HG03354 (cell line): ENCODE data around the gene CASR.

Experiments
- ATAC-seq: cut with Tn5 transposase; IDR thresholded peaks from one replicate; pipeline ENCODE4 v1.9.1; 2021; ENCODE audit warnings: mild to moderate bottlenecking; ENCODE audit not compliant: unreplicated experiment, poor library complexity, severe bottlenecking

CASR gene

DNA sequence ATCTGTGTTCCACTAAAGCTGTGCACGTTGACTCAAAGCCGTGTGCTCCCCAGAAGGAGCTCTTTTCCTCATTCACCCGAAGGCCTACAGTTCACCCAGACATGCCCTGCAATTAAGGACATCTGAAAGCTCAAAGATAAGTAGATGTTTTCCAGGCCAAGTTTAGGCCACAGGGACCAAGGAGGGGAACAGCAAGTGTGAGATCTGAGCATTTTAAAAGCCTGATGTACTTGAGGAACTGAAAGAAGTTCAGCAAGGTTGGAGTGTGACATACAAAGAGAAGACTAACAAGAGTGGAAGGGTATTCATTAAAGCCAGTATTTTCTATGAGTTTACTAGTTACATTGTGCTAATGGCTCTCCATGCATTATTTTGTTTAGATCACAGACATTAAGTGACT is 68.0 kb downstream of the CASR start:
- no peak for ATAC-seq

GRCh38 chr3:122253581-122253980 is 70.1 kb downstream of the CASR start:
- ATAC-seq: no peak

- ATAC-seq: peak; percentile 75
Observed at GRCh38 chr3:122255757-122256439, 72.4 kb downstream of the CASR start.

DNA sequence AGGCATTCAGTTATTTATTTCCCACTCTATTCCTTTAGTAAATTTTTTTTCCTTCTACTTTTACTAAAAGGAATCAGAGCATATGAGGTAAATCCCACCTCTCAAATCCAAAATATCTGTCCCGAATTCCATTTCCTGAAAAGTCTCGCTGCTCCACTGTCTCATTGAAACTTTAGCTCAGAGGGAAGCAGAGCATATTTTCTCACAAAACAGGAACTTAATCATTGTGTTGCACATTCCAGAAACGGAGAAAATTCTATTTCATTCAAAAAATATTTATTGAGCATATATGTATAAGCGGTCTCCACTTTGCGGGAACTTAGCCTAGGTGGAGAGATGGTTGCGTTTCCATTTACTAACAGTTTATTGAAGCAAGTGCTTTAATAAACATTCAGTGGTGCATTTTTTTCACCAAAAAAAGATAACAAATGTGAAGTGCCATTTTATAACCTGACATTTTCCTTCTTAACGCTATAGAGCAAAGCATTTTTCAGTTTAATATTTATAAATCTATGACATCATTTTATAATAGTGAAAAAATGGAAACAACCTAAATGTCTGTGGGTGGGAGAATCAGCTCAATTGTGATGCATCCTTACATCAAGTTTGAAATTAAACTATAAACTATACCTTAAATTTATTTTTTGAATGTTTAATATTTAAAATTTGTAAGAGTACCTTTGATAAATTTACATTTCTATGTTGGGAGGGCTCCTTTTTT is 74.3 kb downstream of the CASR start:
- ATAC-seq: no peak

DNA sequence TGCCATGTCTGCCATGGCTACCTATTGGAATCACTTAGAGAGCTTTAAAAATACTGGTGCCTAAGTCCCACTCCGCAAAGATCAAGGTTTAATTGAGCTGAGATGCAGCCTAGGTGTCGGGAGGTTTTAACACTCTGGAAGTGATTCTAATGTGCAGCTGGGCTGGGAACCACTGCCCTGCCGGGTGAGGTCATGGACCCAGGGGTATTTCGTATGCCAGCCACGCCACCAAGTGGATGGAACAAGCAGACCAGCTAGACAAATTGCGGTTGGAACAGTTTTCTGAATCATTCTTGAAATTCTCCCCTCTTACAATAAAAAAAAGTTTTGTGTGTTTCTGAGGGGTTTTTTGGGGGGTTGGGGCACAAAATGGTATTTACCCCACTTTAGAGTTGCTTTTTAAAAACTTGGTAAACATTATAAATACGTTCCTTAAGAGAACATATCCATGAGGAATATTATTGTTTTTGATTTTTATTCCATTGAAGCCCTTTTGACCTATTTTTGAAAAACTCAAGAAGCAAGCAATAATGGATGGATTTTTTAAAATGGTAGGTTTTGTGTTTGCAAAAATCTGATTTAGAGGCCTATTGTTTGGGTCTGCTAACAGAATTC is 75.4 kb downstream of the CASR start:
- peak; percentile 89 for ATAC-seq

DNA sequence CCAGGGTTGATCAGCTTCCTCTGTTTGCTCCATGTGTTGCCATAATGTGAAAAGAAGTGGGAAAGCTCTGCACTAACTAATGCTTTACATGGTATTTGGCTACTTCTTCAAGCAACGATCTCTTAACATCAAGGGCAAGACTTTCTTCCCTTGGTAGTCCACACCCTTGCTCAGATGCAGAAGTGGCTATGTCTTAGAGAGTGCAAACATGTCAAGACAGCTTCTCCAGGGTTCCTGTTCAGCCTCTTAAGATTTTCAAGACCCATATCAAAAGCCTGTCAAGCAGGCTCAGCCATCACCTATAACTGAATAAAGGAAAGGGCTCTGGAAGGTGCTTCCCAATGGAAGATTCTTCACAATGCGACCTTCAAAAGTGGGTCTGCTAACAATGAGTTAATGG is 76.7 kb downstream of the CASR start:
- ATAC-seq: no peak

- no peak for ATAC-seq
Observed at GRCh38 chr3:122263058-122263457, 79.6 kb downstream of the CASR start.

- no peak for ATAC-seq
Observed at GRCh38 chr3:122263974-122264588, 80.6 kb downstream of the CASR start.

- ATAC-seq: no peak
Observed at GRCh38 chr3:122265957-122266356, 82.5 kb downstream of the CASR start.

DNA sequence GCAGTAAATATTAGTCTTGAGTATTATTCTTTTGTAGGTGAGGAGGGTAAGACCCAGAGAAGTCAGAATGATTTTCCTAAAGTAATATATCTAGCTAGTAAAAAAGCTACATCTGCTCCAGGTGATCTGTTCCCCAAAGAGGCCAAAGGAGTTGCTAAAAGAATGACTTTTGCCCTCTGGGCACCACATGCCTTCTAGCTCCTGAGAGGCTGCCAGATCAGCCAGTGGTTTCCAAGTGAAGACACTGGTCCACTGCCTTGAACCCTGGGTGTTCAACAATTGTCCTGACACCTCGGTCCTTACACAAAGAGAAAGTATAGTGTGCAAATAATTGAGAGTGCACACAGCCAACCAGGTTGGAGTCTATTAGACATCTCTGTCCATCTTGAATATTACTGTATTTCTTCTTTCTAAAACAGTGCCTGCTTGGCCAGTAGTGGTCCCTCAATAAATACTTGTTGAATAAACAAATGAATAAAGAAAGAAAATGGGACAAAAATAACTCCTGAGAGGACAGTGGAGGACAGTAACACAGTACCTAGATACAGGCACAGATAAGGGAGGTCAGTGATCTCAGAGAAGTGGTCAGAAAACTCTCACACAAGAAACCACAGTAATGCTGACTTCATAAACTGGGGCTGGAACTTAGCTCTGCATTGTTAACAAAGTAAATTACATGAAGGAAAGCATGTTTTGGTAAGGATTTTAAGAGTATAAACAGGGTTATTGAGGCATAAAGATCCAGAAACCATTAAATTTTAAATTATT is 85.0 kb downstream of the CASR start:
- no peak for ATAC-seq

GRCh38 chr3:122269045-122269444 is 85.6 kb downstream of the CASR start:
- ATAC-seq: no peak

- ATAC-seq: no peak
Observed at GRCh38 chr3:122271246-122271898, 87.9 kb downstream of the CASR start.

DNA sequence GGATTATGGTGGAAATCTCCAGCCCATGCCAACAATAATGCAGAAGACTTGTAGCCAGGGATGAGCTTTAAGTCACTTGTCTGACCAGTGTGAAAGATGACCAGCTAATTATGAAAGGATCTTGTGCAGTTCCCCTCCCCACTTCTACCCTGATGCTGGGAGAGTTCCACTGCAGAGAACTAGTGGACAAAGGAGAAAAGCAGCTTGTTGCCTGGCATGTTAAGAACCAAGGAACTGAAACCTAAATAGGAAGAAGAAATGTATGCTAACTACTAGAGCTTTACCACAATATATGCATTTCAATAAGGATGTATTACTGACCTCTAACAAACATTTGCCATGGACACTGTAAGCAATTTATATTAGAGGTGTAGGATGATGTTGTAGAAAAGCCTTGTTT is 89.4 kb downstream of the CASR start:
- no peak for ATAC-seq

DNA sequence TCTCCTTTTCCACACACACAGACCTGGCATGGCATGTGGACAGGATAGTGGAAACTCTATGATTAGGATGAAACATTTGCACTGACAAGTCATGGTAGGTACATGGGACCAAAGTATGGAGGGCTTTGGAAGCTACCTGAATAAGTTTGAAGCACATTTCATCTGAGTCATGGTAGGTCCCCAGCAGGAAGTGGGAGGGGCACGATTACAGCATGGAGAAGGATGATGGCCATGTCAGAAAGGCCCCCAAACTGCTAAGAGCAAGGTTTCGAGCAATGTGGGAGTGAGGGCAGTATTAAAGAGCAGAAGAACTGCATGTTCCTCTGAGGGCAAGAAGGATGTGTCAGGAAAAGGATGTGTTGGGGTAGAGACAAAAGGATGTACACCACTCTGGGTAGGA is 90.0 kb downstream of the CASR start:
- ATAC-seq: no peak

DNA sequence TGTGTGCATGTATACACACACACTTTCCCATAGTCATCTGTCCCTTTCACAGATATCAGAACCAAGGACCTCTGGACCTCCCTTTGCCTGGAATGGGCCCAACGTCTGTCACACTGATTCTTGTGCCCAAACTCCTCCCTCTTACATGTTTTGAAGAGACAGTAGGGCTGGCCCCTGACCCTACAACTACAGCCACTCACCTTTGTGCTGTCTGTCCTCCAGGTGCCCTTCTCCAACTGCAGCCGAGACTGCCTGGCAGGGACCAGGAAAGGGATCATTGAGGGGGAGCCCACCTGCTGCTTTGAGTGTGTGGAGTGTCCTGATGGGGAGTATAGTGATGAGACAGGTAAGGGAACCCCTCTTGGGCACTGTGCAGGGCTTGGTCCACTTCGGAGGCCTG is 98.4 kb downstream of the CASR start:
- ATAC-seq: no peak

- ATAC-seq: no peak
Observed at GRCh38 chr3:122283796-122284445, 100.5 kb downstream of the CASR start.

DNA sequence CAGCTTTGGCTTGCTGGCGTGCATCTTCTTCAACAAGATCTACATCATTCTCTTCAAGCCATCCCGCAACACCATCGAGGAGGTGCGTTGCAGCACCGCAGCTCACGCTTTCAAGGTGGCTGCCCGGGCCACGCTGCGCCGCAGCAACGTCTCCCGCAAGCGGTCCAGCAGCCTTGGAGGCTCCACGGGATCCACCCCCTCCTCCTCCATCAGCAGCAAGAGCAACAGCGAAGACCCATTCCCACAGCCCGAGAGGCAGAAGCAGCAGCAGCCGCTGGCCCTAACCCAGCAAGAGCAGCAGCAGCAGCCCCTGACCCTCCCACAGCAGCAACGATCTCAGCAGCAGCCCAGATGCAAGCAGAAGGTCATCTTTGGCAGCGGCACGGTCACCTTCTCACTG is 101.0 kb downstream of the CASR start:
- no peak for ATAC-seq

- no peak for ATAC-seq
Observed at GRCh38 chr3:122294359-122294758, 110.9 kb downstream of the CASR start.
